ENCODE results near the gene IL17RC. TPM values are rescaled to one million over a fixed set of nuclear protein-coding genes. Genes with fewer than 3 reads are reported as not detected.

Gene IL17RC
- total and polyA plus RNA-seq, 5 donors from 2014 or later: 1.1 to 9.5 (median 5.6) TPM

DNA sequence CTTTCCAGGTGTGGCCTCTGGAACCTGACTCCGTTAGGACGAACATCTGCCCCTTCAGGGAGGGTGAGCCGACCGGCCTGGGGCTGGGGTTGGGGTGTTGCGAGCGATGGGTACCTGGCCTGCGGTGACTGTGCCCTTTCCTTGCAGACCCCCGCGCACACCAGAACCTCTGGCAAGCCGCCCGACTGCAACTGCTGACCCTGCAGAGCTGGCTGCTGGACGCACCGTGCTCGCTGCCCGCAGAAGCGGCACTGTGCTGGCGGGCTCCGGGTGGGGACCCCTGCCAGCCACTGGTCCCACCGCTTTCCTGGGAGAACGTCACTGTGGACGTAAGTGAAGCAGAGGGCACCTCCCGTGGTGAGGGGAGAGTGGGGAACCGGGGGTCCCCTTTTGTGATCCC lies 11.3 kb downstream of the IL17RC start:
- no peaks in the 10 kb centered on the region for H3K27me3 ChIP-seq (ENCODE audit: control insufficient read depth, insufficient read depth, low read length)
- no peaks in the 10 kb centered on the region for H3K9me3 ChIP-seq (ENCODE audit: control insufficient read depth in 2 of 2, low read length in 2 of 2)
- ATAC-seq (ENCODE audit: low read depth in 2 of 2) (no peak), DNase-seq (no peak)
- H3K36me3 Mint-ChIP-seq: no peaks in the 10 kb centered on the region
- H3K27ac ChIP-seq (ENCODE audit: insufficient read depth, low read length, poor library complexity, severe bottlenecking): no peak overlapping the region
- no peaks in the 10 kb centered on the region for H3K36me3 ChIP-seq (ENCODE audit: control insufficient read depth, insufficient read depth, low read length)
- peaks cover 0 to 19% (median 9%) of the 10 kb centered on the region in 4 donors for H3K4me1 Mint-ChIP-seq
- H3K4me1 ChIP-seq (ENCODE audit: control insufficient read depth, insufficient read depth, low read length, poor library complexity, severe bottlenecking): peaks cover 12% of the 10 kb centered on the region
- no peaks in the 10 kb centered on the region for H3K9me3 Mint-ChIP-seq
- no peak overlapping the region for H3K27ac Mint-ChIP-seq
- H3K4me3 ChIP-seq (ENCODE audit: low read depth, low read length): no peak overlapping the region
- H3K27me3 Mint-ChIP-seq: peaks cover 12% of the 10 kb centered on the region
- H3K4me3 Mint-ChIP-seq: no peak overlapping the region

DNA sequence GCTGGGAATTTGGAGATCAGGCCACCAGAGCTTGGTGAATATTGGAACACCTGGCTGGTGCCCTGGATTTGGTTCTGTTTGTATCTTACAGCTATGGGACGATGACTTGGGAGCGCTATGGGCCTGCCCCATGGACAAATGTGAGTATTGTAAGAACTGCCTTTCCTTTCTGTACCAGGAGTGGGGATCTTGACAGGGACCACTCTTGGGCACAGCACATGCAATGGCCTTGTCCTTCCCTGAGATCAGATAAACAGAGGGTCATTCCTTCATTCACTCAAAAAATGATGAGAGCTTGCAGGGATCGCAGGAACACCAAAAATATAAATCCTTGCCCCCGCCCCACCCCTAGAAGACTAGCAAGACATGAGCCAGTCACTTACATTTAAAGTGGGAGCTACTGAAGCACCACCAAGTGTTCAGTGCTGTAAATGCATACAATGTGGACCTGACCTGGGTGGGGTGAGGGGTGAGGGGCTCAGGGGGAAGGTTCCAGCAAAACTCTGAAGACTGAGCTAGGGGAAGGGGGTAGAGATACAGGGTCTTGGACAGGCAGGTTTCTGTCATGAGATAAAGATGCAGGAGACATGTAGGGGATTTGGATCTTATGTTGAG lies 14.0 kb downstream of the IL17RC start:
- Mint-ChIP-seq H3K36me3 (peaks cover 8% of the 10 kb centered on the region), H3K4me3 (peak overlapping the region; percentile 33 to 68 (median 62)), H3K9me3 (no peaks in the 10 kb centered on the region), H3K27me3 (no peaks in the 10 kb centered on the region), H3K27ac (peak overlapping the region; percentile 14 to 85 (median 81)), H3K4me1 (peaks cover 6 to 41% (median 28%) of the 10 kb centered on the region in 4 donors)
- no peak for ATAC-seq (ENCODE audit: low read depth in 2 of 2)
- Histone ChIP-seq H3K4me1 (ENCODE audit: control insufficient read depth, insufficient read depth, low read length, poor library complexity, severe bottlenecking) (peaks cover 36% of the 10 kb centered on the region), H3K36me3 (ENCODE audit: control insufficient read depth, insufficient read depth, low read length) (no peaks in the 10 kb centered on the region), H3K4me3 (ENCODE audit: low read depth, low read length) (no peak overlapping the region), H3K9me3 (ENCODE audit: control insufficient read depth in 2 of 2, low read length in 2 of 2) (no peaks in the 10 kb centered on the region), H3K27ac (ENCODE audit: insufficient read depth, low read length, poor library complexity, severe bottlenecking) (no peak overlapping the region), H3K27me3 (ENCODE audit: control insufficient read depth, insufficient read depth, low read length) (no peaks in the 10 kb centered on the region)
- DNase-seq: peak in 1 of 3 donors; percentile 25

DNA sequence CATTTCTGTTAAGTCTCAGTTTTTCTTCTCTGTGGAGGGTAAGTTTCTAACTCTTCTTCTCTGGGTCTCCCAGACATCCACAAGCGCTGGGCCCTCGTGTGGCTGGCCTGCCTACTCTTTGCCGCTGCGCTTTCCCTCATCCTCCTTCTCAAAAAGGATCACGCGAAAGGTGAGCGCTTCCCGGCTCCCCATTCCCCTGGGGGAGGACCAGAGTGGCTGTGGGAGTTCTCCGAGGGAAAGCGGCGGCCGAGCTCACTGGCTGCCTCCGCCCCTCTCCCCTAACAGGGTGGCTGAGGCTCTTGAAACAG lies 15.6 kb downstream of the IL17RC start:
- Mint-ChIP-seq H3K36me3 (peaks cover 8% of the 10 kb centered on the region), H3K27ac (peak overlapping the region; percentile 98 to 100 (median 100)), H3K27me3 (no peaks in the 10 kb centered on the region), H3K4me3 (peak overlapping the region; percentile 92 to 100 (median 98)), H3K4me1 (peaks cover 12 to 49% (median 31%) of the 10 kb centered on the region in 4 donors), H3K9me3 (no peaks in the 10 kb centered on the region)
- Histone ChIP-seq H3K36me3 (ENCODE audit: control insufficient read depth, insufficient read depth, low read length) (peaks cover 7% of the 10 kb centered on the region), H3K27ac (ENCODE audit: insufficient read depth, low read length, poor library complexity, severe bottlenecking) (peak overlapping the region; percentile 98), H3K4me3 (ENCODE audit: low read depth, low read length) (no peak overlapping the region), H3K4me1 (ENCODE audit: control insufficient read depth, insufficient read depth, low read length, poor library complexity, severe bottlenecking) (peaks cover 36% of the 10 kb centered on the region), H3K9me3 (ENCODE audit: control insufficient read depth in 2 of 2, low read length in 2 of 2) (no peaks in the 10 kb centered on the region), H3K27me3 (ENCODE audit: control insufficient read depth, insufficient read depth, low read length) (no peaks in the 10 kb centered on the region)
- DNase-seq (no peak), ATAC-seq (ENCODE audit: low read depth in 2 of 2) (no peak)

DNA sequence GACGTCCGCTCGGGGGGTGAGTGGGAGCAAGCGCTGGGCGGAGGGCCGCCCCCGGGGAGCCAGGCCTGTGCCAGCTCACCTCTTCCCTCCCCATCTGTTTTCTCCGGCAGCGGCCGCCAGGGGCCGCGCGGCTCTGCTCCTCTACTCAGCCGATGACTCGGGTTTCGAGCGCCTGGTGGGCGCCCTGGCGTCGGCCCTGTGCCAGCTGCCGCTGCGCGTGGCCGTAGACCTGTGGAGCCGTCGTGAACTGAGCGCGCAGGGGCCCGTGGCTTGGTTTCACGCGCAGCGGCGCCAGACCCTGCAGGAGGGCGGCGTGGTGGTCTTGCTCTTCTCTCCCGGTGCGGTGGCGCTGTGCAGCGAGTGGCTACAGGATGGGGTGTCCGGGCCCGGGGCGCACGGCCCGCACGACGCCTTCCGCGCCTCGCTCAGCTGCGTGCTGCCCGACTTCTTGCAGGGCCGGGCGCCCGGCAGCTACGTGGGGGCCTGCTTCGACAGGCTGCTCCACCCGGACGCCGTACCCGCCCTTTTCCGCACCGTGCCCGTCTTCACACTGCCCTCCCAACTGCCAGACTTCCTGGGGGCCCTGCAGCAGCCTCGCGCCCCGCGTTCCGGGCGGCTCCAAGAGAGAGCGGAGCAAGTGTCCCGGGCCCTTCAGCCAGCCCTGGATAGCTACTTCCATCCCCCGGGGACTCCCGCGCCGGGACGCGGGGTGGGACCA lies 16.1 kb downstream of the IL17RC start:
- no peak overlapping the region for H3K4me3 ChIP-seq (ENCODE audit: low read depth, low read length)
- H3K4me1 ChIP-seq (ENCODE audit: control insufficient read depth, insufficient read depth, low read length, poor library complexity, severe bottlenecking): peaks cover 36% of the 10 kb centered on the region
- peak; percentile 74 for ATAC-seq (ENCODE audit: low read depth in 2 of 2)
- H3K4me3 Mint-ChIP-seq: peak overlapping the region; percentile 92 to 100 (median 98)
- peak; percentile 80 to 90 (median 83) for DNase-seq
- H3K4me1 Mint-ChIP-seq: peaks cover 12 to 49% (median 31%) of the 10 kb centered on the region in 4 donors
- H3K9me3 Mint-ChIP-seq: no peaks in the 10 kb centered on the region
- H3K36me3 ChIP-seq (ENCODE audit: control insufficient read depth, insufficient read depth, low read length): peaks cover 12% of the 10 kb centered on the region
- no peaks in the 10 kb centered on the region for H3K9me3 ChIP-seq (ENCODE audit: control insufficient read depth in 2 of 2, low read length in 2 of 2)
- H3K27me3 Mint-ChIP-seq: no peaks in the 10 kb centered on the region
- H3K27ac ChIP-seq (ENCODE audit: insufficient read depth, low read length, poor library complexity, severe bottlenecking): peak overlapping the region; percentile 98
- peaks cover 9% of the 10 kb centered on the region for H3K36me3 Mint-ChIP-seq
- peak overlapping the region; percentile 98 to 100 (median 100) for H3K27ac Mint-ChIP-seq
- no peaks in the 10 kb centered on the region for H3K27me3 ChIP-seq (ENCODE audit: control insufficient read depth, insufficient read depth, low read length)

DNA sequence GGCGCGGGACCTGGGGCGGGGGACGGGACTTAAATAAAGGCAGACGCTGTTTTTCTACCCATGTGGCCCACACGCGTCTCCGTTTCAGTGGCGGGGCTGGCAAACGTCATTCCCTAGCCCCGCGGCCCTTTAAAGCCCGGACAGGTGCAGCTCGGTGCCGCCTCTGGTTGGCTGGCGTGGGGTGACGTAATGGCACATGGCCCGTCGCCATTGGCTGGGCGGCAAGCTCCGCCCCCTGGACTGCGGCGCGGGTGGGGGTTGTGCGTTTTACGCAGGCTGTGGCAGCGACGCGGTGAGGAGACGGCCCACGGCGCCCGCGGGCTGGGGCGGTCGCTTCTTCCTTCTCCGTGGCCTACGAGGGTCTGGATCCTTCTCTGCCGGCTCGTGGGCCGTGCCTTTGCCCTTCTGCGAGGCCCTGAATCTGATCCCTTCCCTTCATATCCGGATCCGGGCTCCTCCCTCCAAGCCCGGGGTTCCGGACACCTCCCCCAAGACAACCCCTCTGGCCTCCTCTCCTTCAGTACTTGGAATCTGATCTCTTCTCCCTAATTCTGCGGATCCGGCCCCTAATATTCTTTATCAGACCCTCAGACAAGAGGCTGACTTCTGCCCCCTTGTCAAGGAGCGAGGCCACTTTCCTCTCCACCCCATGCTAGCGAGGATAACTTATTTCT lies 16.8 kb downstream of the IL17RC start, which contains the start of gene CRELD1:
CRELD1 (plus strand) TSS at position 274 of the 674 bp plus-strand sequence. CDS start 605 bp downstream, outside the sequence.
- Mint-ChIP-seq H3K27ac (peak within 1 kb of the TSS; percentile 98 to 100 (median 100)), H3K27me3 (no peaks in the 10 kb centered on the region), H3K4me1 (peaks cover 12 to 49% (median 31%) of the 10 kb centered on the region in 4 donors), H3K9me3 (no peaks in the 10 kb centered on the region), H3K36me3 (peaks cover 13% of the 10 kb centered on the region), H3K4me3 (peak within 1 kb of the TSS; percentile 92 to 100 (median 98))
- no peaks in the 10 kb centered on the region for H3K27me3 ChIP-seq (ENCODE audit: control insufficient read depth, insufficient read depth, low read length)
- DNase-seq: peak; percentile 95 to 98 (median 97)
- H3K27ac ChIP-seq (ENCODE audit: insufficient read depth, low read length, poor library complexity, severe bottlenecking): peak within 1 kb of the TSS; percentile 98
- no peaks in the 10 kb centered on the region for H3K9me3 ChIP-seq (ENCODE audit: control insufficient read depth in 2 of 2, low read length in 2 of 2)
- H3K4me3 ChIP-seq (ENCODE audit: low read depth, low read length): peak within 1 kb of the TSS; percentile 89
- H3K36me3 ChIP-seq (ENCODE audit: control insufficient read depth, insufficient read depth, low read length): peaks cover 12% of the 10 kb centered on the region
- peak; percentile 83 to 86 for ATAC-seq (ENCODE audit: low read depth in 2 of 2)
- H3K4me1 ChIP-seq (ENCODE audit: control insufficient read depth, insufficient read depth, low read length, poor library complexity, severe bottlenecking): peaks cover 36% of the 10 kb centered on the region

DNA sequence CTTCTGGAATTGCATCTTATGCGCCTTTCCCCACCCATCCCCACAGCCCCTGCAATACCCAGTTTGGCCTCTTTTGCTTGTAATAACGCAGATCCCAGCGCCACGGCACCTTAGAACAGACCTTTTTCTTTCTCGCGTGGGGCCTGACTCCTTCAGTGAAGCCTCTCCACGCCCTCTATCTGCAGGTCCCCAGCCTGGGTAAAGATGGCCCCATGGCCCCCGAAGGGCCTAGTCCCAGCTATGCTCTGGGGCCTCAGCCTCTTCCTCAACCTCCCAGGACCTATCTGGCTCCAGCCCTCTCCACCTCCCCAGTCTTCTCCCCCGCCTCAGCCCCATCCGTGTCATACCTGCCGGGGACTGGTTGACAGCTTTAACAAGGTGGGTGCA lies 17.3 kb downstream of the IL17RC start:
- no peaks in the 10 kb centered on the region for H3K9me3 Mint-ChIP-seq
- H3K27ac ChIP-seq (ENCODE audit: insufficient read depth, low read length, poor library complexity, severe bottlenecking): peak overlapping the region; percentile 98
- H3K27me3 Mint-ChIP-seq: no peaks in the 10 kb centered on the region
- peak overlapping the region; percentile 92 to 100 (median 98) for H3K4me3 Mint-ChIP-seq
- H3K4me1 Mint-ChIP-seq: peaks cover 12 to 49% (median 31%) of the 10 kb centered on the region in 4 donors
- H3K36me3 ChIP-seq (ENCODE audit: control insufficient read depth, insufficient read depth, low read length): peaks cover 12% of the 10 kb centered on the region
- H3K27ac Mint-ChIP-seq: peak overlapping the region; percentile 98 to 100 (median 100)
- no peaks in the 10 kb centered on the region for H3K27me3 ChIP-seq (ENCODE audit: control insufficient read depth, insufficient read depth, low read length)
- peaks cover 13% of the 10 kb centered on the region for H3K36me3 Mint-ChIP-seq
- no peaks in the 10 kb centered on the region for H3K9me3 ChIP-seq (ENCODE audit: control insufficient read depth in 2 of 2, low read length in 2 of 2)
- peak in 1 of 3 donors; percentile 34 for DNase-seq
- peaks cover 36% of the 10 kb centered on the region for H3K4me1 ChIP-seq (ENCODE audit: control insufficient read depth, insufficient read depth, low read length, poor library complexity, severe bottlenecking)
- ATAC-seq (ENCODE audit: low read depth in 2 of 2): no peak
- H3K4me3 ChIP-seq (ENCODE audit: low read depth, low read length): peak overlapping the region; percentile 89

DNA sequence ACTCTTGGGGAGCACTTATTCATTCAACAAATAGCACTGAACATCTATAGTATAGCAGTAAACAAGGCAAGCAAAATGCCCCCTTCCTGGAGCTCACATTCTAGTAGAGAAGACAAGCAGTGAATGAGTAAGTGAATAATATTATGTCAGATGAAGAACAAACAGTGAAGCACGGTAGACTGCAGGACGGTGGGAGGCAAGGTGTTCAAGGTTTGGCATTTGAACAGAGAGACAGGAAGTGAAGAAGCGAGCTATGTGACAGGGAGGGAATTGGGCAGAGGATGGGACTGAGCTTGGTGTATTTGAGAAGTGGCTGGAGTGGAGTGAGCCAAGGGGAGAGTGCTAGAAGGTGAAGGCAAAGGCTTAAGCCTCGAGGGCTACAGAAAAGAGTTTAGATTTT lies 18.1 kb downstream of the IL17RC start:
- no peaks in the 10 kb centered on the region for H3K9me3 ChIP-seq (ENCODE audit: control insufficient read depth in 2 of 2, low read length in 2 of 2)
- H3K36me3 ChIP-seq (ENCODE audit: control insufficient read depth, insufficient read depth, low read length): peaks cover 12% of the 10 kb centered on the region
- peak overlapping the region; percentile 98 for H3K27ac ChIP-seq (ENCODE audit: insufficient read depth, low read length, poor library complexity, severe bottlenecking)
- ATAC-seq (ENCODE audit: low read depth in 2 of 2): no peak
- H3K36me3 Mint-ChIP-seq: peaks cover 13% of the 10 kb centered on the region
- H3K9me3 Mint-ChIP-seq: no peaks in the 10 kb centered on the region
- peak overlapping the region; percentile 92 to 100 (median 98) for H3K4me3 Mint-ChIP-seq
- H3K27me3 Mint-ChIP-seq: no peaks in the 10 kb centered on the region
- no peaks in the 10 kb centered on the region for H3K27me3 ChIP-seq (ENCODE audit: control insufficient read depth, insufficient read depth, low read length)
- peaks cover 12 to 49% (median 31%) of the 10 kb centered on the region in 4 donors for H3K4me1 Mint-ChIP-seq
- DNase-seq: peak in 1 of 3 donors; percentile 18
- peak overlapping the region; percentile 89 for H3K4me3 ChIP-seq (ENCODE audit: low read depth, low read length)
- H3K4me1 ChIP-seq (ENCODE audit: control insufficient read depth, insufficient read depth, low read length, poor library complexity, severe bottlenecking): peaks cover 36% of the 10 kb centered on the region
- peak overlapping the region; percentile 98 to 100 (median 100) for H3K27ac Mint-ChIP-seq
